ENCODE data around the gene CDC42EP3.
A peak's percentile ranks its signal among the peaks of the same experiment; 100 is the strongest.

Gene CDC42EP3

DNA sequence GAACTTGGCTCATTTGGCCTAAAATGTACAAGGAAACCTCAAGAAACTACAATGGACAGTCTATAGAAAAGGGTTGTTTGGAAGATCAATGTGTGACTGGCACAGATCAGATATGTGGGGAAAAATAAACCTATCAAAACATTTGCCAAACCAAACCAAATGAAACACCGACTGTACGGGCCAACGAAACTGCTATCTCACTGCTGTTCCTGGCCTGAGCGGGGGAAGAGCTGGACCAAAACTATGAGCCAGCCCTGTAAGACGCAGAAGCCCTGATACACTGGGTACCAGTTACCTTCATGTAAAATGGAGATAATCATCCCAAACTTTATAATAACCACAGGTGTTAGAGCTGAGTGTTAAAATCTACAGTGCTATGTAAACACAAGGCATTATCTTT is 11.7 kb downstream of the CDC42EP3 start:
- H3K4me3 Mint-ChIP-seq: peak overlapping the region; percentile 40
- no peak for ATAC-seq (replicated peaks; ENCODE audit: extremely low read depth, poor library complexity, severe bottlenecking)
- H3K36me3 Mint-ChIP-seq (ENCODE audit: insufficient read depth): peaks cover 23% of the 10 kb centered on the region
- peaks cover 95% of the 10 kb centered on the region for H3K4me1 Mint-ChIP-seq
- no peaks in the 10 kb centered on the region for H3K9me3 Mint-ChIP-seq
- peak overlapping the region; percentile 84 for H3K27ac Mint-ChIP-seq (ENCODE audit: low read depth)
- no peaks in the 10 kb centered on the region for H3K27me3 Mint-ChIP-seq
- no peak for DNase-seq (ENCODE audit: low spot score in 2 of 2)

DNA sequence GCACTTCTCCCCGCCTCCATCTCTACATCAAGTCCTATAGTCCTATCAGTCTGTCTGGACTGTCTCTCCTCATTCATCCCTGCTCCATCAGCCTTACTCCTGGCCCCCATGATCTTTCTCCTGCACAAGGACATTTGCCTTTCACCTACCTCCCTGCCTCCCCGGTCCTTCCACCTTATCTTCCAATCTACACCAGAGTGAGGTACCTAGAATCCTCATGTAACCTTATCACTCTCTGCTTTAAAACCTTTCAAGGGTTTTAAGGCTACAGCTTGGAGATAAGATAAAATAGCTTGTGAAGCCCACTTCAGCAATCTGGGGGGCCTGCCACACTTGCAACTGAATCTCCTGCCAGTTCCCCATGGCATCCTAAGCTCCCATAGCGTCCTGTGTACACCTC is 12.8 kb downstream of the CDC42EP3 start:
- H3K27me3 Mint-ChIP-seq: no peaks in the 10 kb centered on the region
- H3K4me1 Mint-ChIP-seq: peaks cover 95% of the 10 kb centered on the region
- ATAC-seq (replicated peaks; ENCODE audit: extremely low read depth, poor library complexity, severe bottlenecking): no peak
- DNase-seq (ENCODE audit: low spot score in 2 of 2): no peak
- no peaks in the 10 kb centered on the region for H3K9me3 Mint-ChIP-seq
- peak overlapping the region; percentile 84 for H3K27ac Mint-ChIP-seq (ENCODE audit: low read depth)
- peak overlapping the region; percentile 40 for H3K4me3 Mint-ChIP-seq
- H3K36me3 Mint-ChIP-seq (ENCODE audit: insufficient read depth): peaks cover 19% of the 10 kb centered on the region

DNA sequence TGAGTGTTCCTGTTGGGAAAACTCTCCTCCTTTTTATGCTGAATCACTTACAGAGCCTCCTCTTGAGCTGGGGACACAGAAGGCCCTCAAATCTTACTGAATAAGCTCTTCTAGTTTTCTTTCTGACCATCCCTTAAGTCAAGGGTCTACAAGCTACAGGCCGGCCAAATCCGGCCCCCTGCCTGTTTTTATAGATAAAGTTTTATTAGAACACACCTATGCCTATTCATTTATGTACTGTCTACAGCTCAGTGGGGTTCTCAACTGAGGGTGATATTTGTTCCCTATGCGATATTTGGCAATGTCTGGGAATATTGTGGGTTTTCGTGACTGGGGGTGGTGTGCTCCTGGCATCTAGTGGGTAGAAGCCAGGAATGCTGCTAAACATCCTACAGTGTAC is 14.0 kb downstream of the CDC42EP3 start:
- peak overlapping the region; percentile 91 for H3K27ac Mint-ChIP-seq (ENCODE audit: low read depth)
- H3K4me3 Mint-ChIP-seq: peak overlapping the region; percentile 23
- H3K9me3 Mint-ChIP-seq: no peaks in the 10 kb centered on the region
- H3K27me3 Mint-ChIP-seq: no peaks in the 10 kb centered on the region
- ATAC-seq (replicated peaks; ENCODE audit: extremely low read depth, poor library complexity, severe bottlenecking): no peak
- no peak for DNase-seq (ENCODE audit: low spot score in 2 of 2)
- peaks cover 97% of the 10 kb centered on the region for H3K4me1 Mint-ChIP-seq
- H3K36me3 Mint-ChIP-seq (ENCODE audit: insufficient read depth): peaks cover 22% of the 10 kb centered on the region

DNA sequence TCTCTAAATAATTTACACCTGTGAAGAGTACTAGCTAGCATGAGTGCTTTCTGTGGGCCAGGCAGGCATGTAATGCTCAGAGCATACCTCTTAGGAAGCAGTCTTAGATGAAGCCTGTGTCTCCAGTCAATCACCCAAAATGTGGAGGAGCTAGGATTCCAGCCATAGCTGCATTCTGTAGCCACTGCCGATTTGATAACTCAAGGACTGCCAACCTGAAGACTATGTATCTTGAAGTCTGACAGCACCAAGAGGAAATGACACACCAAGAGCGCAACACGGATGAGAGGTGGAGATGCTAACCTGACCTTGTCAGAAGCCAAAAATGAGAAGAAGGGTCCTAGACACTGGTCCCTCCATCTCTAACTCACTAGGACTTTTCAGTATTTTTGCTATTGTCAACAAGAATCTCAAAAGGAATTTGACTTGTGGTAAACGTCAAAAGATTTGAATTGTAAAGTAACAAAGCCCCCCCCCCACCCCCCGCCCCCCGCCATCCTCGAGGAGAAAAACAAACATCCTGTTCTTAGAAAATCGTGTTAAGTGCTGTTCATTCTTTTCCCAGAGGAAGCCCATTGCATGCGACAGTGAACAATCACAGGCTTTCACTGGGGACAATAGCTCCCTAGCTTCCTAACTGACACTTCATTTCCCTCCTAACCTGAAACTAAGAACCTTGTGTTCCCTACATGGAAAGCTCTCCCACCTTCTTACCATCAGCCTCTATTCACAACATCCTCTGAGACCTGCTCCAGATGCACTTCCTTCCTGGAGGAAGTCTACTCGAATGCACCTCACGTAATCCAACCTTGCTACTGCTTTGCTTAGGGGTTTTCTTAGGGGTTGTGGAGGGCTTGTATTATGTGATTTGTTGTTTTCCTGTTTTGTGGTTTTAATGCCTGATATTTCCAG is 14.7 kb downstream of the CDC42EP3 start:
- peaks cover 97% of the 10 kb centered on the region for H3K4me1 Mint-ChIP-seq
- H3K27me3 Mint-ChIP-seq: no peaks in the 10 kb centered on the region
- H3K27ac Mint-ChIP-seq (ENCODE audit: low read depth): peak overlapping the region; percentile 91
- DNase-seq (ENCODE audit: low spot score in 2 of 2) (no peak), ATAC-seq (replicated peaks; ENCODE audit: extremely low read depth, poor library complexity, severe bottlenecking) (peak; percentile 67)
- H3K36me3 Mint-ChIP-seq (ENCODE audit: insufficient read depth): peaks cover 18% of the 10 kb centered on the region
- peak overlapping the region; percentile 62 for H3K4me3 Mint-ChIP-seq
- no peaks in the 10 kb centered on the region for H3K9me3 Mint-ChIP-seq

DNA sequence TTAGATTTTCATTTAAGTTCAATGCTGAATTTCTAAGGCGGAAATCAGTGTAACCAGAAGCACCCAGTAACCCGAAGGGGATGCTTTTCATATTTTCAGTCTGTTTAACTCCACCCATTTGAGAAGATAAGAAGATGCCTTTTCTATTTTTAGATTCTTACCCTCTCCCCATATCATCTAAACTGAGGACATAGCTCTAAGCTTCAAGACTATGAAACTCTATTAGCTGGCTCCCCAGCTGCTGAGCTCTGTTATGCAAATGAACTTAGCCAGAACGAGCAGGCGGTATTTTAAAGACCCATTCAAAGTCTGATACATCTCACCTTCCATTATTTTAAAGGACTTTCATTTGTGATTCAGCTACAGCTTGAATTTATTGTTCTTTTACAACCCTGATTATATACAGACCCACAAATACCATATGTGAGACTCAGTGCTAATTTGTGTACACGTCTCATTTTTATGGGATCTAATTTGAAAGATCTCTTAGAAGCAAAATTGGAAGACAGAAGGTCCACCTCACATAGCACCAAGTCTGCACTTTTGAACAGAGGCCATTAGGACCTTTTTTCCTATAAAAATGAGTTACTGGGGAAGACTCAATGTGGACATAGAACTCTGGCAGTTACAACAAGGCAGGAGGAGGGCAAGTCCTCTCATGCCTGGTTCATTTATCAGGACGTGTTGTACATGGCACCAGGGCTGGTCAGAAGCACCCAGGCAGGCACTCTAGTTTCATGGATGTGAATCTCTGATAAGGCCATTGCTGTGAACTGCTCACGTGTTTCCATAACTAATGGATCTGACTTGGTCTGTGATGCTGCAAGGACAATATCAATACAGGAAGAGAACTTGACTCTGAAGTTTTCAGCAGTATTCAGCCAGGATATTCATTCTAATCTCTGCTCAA is 16.3 kb downstream of the CDC42EP3 start:
- Mint-ChIP-seq H3K4me1 (peaks cover 98% of the 10 kb centered on the region), H3K27ac (ENCODE audit: low read depth) (peak overlapping the region; percentile 90), H3K36me3 (ENCODE audit: insufficient read depth) (peaks cover 21% of the 10 kb centered on the region), H3K4me3 (peak overlapping the region; percentile 62), H3K27me3 (no peaks in the 10 kb centered on the region), H3K9me3 (no peaks in the 10 kb centered on the region)
- ATAC-seq (replicated peaks; ENCODE audit: extremely low read depth, poor library complexity, severe bottlenecking): peak; percentile 35
- DNase-seq (ENCODE audit: low spot score in 2 of 2): no peak

DNA sequence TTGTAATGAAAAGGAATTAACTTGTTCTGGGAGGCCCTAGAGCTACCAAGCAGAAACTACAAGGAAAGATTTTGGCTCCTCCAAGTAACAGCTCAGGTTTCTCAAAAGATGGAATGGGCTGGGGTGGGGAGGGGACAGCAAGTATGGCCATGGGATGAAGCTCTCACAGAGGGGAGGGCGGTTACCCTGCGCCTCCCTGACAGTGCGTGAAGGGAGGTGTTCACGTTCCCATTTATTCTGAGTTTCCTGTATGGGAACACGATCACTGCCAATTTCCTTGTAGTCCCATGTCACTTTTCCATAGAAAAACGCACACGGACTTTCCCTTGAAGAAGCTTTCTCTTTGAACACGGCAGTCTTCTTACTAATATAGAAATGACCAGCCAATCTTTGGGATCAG is 17.0 kb downstream of the CDC42EP3 start:
- Mint-ChIP-seq H3K4me3 (peak overlapping the region; percentile 62), H3K36me3 (ENCODE audit: insufficient read depth) (peaks cover 21% of the 10 kb centered on the region), H3K27ac (ENCODE audit: low read depth) (peak overlapping the region; percentile 90), H3K9me3 (no peaks in the 10 kb centered on the region), H3K27me3 (no peaks in the 10 kb centered on the region), H3K4me1 (peaks cover 98% of the 10 kb centered on the region)
- no peak for ATAC-seq (replicated peaks; ENCODE audit: extremely low read depth, poor library complexity, severe bottlenecking)
- DNase-seq (ENCODE audit: low spot score in 2 of 2): no peak

DNA sequence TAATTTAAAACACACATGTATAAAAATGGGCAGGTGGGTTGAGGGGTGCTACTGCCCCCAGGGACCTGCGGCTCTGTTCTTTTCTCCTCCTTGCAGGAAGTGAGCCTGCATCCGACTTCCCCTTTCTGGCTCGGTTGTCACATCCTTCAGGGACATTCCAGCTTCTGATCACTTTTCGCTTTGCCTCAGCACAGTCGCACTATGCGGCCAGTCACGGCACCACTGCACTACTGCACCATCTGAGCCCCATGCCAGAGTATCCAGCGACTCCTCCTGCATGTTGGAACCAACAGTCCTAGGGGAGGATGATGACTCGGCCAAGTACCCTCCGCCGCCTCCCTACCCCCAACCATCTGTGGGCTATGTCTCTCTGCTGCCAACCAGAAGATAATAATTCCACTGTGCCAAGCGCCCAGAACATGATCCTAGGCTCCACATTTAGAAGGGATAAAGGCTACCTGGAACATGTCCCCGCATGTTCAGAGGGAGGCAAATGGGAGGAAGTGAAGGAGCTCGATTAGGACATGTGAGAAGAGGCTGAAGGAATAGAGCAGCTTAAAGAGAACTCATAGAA is 17.6 kb downstream of the CDC42EP3 start:
- H3K4me3 Mint-ChIP-seq: peak overlapping the region; percentile 62
- H3K27me3 Mint-ChIP-seq: no peaks in the 10 kb centered on the region
- peaks cover 97% of the 10 kb centered on the region for H3K4me1 Mint-ChIP-seq
- peak overlapping the region; percentile 90 for H3K27ac Mint-ChIP-seq (ENCODE audit: low read depth)
- H3K36me3 Mint-ChIP-seq (ENCODE audit: insufficient read depth): peaks cover 21% of the 10 kb centered on the region
- ATAC-seq (replicated peaks; ENCODE audit: extremely low read depth, poor library complexity, severe bottlenecking): peak; percentile 29
- no peak for DNase-seq (ENCODE audit: low spot score in 2 of 2)
- no peaks in the 10 kb centered on the region for H3K9me3 Mint-ChIP-seq

DNA sequence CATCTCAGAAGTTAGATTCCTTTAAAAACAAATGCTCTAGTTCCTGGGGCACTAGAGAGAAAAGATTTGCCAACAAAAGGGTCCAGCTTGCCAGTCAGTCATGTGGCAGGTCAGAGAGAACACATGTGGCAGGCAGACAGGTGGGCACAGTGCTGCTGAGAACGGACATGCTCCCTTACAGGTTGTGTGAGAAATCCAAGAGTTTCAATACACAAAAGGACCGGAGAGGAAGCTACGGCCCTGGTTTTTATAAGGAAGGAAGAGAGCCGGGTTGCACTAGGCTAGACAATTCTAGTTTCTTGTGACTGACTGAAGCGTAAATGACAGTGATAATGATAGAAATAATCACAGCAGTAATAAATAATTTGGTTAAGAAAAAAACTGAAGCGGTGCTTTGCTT is 18.3 kb downstream of the CDC42EP3 start:
- peak overlapping the region; percentile 62 for H3K4me3 Mint-ChIP-seq
- DNase-seq (ENCODE audit: low spot score in 2 of 2) (no peak), ATAC-seq (replicated peaks; ENCODE audit: extremely low read depth, poor library complexity, severe bottlenecking) (no peak)
- peak overlapping the region; percentile 90 for H3K27ac Mint-ChIP-seq (ENCODE audit: low read depth)
- no peaks in the 10 kb centered on the region for H3K9me3 Mint-ChIP-seq
- H3K36me3 Mint-ChIP-seq (ENCODE audit: insufficient read depth): peaks cover 21% of the 10 kb centered on the region
- H3K27me3 Mint-ChIP-seq: no peaks in the 10 kb centered on the region
- peaks cover 97% of the 10 kb centered on the region for H3K4me1 Mint-ChIP-seq

DNA sequence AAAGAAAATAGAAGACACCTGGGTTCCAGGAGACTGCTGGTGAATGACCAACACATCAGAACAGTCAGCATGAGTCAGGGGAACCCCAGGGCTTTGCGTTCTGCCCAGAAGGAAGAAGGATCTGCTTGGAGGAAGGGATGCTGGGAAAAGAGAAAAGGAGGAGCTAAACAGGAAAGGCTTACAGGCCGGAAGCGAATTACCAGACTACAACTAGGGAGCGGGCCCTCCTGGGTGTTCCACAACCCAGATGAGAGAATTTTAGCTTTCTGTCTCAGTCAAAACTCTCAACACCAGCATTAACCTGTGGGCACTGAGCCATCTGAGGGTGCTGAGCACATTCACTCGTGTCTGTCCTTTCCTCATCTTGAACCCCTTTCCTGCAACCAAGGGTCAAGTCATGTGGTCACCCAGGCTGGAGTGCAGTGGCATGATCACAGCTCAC is 19.2 kb downstream of the CDC42EP3 start:
- Mint-ChIP-seq H3K27me3 (no peaks in the 10 kb centered on the region), H3K36me3 (ENCODE audit: insufficient read depth) (peaks cover 22% of the 10 kb centered on the region), H3K9me3 (no peaks in the 10 kb centered on the region), H3K27ac (ENCODE audit: low read depth) (peak overlapping the region; percentile 90), H3K4me3 (peak overlapping the region; percentile 26), H3K4me1 (peaks cover 97% of the 10 kb centered on the region)
- ATAC-seq (replicated peaks; ENCODE audit: extremely low read depth, poor library complexity, severe bottlenecking) (no peak), DNase-seq (ENCODE audit: low spot score in 2 of 2) (no peak)

DNA sequence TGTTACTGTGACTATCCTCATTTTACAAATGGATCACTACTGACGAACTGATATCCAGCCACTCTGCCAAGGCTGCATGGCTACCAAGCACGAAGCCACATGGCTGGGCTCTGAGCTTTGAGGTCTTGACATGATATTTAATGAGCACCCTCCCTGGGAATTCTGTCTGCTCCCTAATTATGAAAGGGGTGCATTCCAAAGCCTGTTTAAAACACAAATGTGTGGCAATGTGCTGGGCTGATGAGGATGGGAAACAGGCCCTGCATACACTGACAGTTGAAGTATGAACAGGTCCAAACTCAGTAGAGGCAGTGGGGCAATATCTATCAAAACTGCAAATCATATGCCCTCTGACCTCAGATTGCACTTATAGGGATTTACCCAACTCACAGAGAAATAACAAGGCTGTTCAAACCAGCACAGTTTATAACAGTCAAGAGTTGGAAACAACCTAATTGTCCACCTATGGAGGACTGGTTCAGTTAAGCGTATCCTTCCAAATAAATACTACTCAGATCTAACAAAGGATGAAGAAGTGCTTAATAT is 20.8 kb downstream of the CDC42EP3 start:
- DNase-seq (ENCODE audit: low spot score in 2 of 2) (no peak), ATAC-seq (replicated peaks; ENCODE audit: extremely low read depth, poor library complexity, severe bottlenecking) (no peak)
- H3K27ac Mint-ChIP-seq (ENCODE audit: low read depth): peak overlapping the region; percentile 96
- H3K4me3 Mint-ChIP-seq: peak overlapping the region; percentile 51
- no peaks in the 10 kb centered on the region for H3K27me3 Mint-ChIP-seq
- no peaks in the 10 kb centered on the region for H3K9me3 Mint-ChIP-seq
- peaks cover 30% of the 10 kb centered on the region for H3K36me3 Mint-ChIP-seq (ENCODE audit: insufficient read depth)
- H3K4me1 Mint-ChIP-seq: peaks cover 98% of the 10 kb centered on the region

DNA sequence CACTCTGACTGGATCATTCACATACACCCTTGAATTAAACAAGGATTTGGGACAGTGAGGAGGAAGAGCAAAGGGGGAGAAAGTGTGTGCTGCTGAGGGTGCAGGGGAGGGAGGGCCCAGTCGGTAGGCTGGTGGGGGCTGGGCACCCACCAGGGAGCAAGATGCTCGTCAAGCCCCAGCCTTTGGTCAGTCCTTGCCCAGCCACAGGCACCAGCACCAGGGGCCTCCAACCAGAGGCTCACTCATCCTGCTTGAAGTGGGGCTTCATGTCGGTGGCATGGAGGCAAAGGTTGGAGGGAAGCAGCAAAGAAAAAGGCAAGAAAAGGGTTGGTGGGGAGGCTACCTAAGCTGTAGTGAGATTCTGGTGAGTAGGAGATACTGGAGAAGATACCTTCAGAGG is 21.9 kb downstream of the CDC42EP3 start:
- no peaks in the 10 kb centered on the region for H3K27me3 Mint-ChIP-seq
- DNase-seq (ENCODE audit: low spot score in 2 of 2): no peak
- no peaks in the 10 kb centered on the region for H3K9me3 Mint-ChIP-seq
- no peak for ATAC-seq (replicated peaks; ENCODE audit: extremely low read depth, poor library complexity, severe bottlenecking)
- H3K4me1 Mint-ChIP-seq: peaks cover 93% of the 10 kb centered on the region
- H3K4me3 Mint-ChIP-seq: no peak overlapping the region
- peaks cover 39% of the 10 kb centered on the region for H3K36me3 Mint-ChIP-seq (ENCODE audit: insufficient read depth)
- peak overlapping the region; percentile 96 for H3K27ac Mint-ChIP-seq (ENCODE audit: low read depth)
